NCI-H510A (cell line): Measurements from ENCODE around the gene TPI1.
"Not testable (repeated sequence)": the region's sequence is repeated elsewhere in the genome, so short reads cannot be mapped to it uniquely, and the experiment has no call there.

Source experiments
- DNase-seq: peaks from one replicate; lab custom pipeline; 2025; lab: John Stamatoyannopoulos, UW

TPI1 gene

GRCh38 chr12:6847676-6848075, 19.7 kb upstream of the TPI1 start:
- no peak for DNase-seq

DNA sequence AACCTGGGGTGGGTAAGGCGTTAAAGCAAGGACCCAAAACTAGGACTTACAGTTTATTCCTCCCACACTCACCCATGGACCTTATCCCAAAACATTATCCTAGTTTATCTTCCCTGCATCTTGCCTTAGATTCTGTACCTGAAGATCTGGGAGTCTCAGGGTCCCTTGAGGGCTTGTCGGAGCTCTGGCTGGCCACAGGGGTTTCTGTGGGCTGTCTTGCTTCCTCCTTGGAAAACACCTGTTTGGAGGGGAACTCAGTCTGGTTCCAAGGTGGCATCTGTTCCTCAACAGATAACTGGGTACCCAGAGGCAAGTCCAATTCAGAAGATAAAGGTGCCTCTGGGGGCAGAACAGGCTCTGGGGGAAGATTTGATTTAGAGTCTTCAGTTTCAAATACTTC, 17.9 kb upstream of the TPI1 start:
- DNase-seq: no peak

GRCh38 chr12:6849976-6850560, 17.3 kb upstream of the TPI1 start:
- DNase-seq: no peak

GRCh38 chr12:6850796-6851152, 16.6 kb upstream of the TPI1 start:
- DNase-seq: no peak

DNA sequence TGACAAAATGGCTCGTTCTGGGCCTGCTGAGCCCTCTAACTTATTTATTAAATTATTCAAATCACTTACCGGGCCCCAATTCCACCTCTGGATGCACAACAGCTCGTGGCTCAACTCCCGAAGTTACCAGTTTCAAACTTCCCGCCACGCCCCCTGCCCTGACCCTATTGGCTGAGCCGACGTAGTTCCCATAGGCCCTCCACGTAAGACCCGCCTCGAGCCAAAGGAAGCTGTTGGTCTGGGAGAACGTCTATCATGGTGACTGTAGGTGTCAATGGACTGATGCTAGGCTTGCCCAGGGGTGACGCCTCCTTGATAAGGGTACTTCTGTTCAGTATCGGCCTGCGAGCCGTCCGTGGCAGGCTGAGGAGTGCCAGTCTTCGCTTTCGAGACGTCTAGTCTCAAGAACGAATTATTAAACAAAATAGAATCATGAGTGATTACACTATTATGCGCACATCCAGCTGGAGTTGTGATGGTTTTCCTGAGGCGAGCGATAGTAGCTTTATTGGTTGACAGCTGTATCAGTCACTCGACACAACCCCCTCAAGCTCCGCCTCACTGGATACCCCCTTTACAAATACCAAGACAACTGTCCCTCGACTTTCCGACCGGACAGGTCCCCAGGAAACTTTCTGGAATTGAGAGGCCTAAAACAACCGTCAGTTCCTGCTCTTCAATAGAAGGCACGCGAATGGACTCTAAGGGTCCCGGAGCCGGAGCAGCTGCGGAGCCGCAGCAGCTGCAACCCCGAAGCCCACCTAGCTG, 16.0 kb upstream of the TPI1 start, which contains the start of gene CDCA3:
TSS of gene CDCA3 (minus strand) at position 134 of the 768 bp plus-strand sequence. CDS start 334 bp downstream, outside the sequence.
- DNase-seq: peak; percentile 81

- DNase-seq: peak; percentile 95
These were observed 15.2 kb upstream of the TPI1 start, which contains the start of gene USP5 for GRCh38 chr12:6851921-6852650. TSS of gene USP5 (plus strand) at chr12:6852150. CDS start at chr12:6852180, 30 bp downstream.

GRCh38 chr12:6852651-6853354, 14.5 kb upstream of the TPI1 start:
- no peak for DNase-seq

GRCh38 chr12:6853626-6854025, 13.7 kb upstream of the TPI1 start:
- no peak for DNase-seq

GRCh38 chr12:6854036-6854435, 13.3 kb upstream of the TPI1 start:
- no peak for DNase-seq

GRCh38 chr12:6855322-6855721, 12.0 kb upstream of the TPI1 start:
- no peak for DNase-seq

DNA sequence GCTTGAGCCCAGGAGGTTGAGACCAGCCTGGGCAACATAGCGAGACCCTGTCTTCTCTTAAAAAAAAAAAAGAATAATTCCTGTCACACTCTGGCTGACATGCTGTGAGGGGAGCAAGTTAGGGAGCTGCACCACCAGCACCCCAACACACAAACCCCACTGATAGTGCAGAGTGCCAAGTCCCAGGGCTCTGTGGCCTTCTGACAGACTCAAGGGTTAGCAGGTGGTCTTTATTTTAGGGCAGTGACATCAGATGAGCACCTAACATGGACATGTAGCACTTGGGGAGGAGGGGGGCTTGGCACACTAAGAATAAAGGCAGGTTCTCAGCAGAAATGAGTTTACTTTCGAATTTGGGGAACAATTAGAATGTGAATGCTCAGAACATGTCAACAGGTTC, 8.5 kb upstream of the TPI1 start:
- DNase-seq: no peak

- DNase-seq: no peak
These were observed 7.2 kb upstream of the TPI1 start for GRCh38 chr12:6860116-6860515.

DNA sequence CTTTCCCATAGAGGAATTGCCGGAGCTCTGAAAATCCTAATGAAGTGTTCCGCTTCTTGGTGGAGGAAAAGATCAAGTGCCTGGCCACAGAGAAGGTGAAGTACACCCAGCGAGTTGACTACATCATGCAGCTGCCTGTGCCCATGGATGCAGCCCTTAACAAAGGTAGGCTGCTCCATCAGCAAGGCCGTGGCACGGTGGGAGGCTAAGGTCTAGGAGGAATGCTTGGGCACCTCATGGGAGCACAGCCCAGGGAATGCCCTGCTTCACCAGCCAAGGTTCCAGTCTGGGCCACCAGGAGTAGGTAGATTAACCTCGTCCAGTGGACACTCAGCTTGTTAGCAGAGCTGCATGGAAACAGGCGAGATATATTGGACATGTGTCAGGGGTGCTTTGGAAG, 6.4 kb upstream of the TPI1 start:
- DNase-seq: no peak

DNA sequence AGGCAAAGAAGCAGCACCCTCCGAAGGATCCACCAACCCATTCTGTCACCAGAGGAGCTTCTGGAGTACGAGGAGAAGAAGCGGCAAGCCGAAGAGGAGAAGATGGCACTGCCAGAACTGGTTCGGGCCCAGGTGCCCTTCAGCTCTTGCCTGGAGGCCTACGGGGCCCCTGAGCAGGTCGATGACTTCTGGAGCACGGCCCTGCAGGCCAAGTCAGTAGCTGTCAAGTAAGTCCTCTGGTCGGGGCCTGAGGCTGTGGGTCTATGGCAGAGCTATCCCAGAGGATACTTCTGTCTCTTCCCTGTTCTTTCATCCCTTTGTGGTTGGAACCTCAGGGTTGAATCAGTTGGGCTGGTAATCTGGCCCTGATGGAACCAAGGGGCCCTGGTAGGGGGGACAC, 5.9 kb upstream of the TPI1 start:
- DNase-seq: no peak

GRCh38 chr12:6863033-6863432, 4.3 kb upstream of the TPI1 start:
- DNase-seq: no peak

DNA sequence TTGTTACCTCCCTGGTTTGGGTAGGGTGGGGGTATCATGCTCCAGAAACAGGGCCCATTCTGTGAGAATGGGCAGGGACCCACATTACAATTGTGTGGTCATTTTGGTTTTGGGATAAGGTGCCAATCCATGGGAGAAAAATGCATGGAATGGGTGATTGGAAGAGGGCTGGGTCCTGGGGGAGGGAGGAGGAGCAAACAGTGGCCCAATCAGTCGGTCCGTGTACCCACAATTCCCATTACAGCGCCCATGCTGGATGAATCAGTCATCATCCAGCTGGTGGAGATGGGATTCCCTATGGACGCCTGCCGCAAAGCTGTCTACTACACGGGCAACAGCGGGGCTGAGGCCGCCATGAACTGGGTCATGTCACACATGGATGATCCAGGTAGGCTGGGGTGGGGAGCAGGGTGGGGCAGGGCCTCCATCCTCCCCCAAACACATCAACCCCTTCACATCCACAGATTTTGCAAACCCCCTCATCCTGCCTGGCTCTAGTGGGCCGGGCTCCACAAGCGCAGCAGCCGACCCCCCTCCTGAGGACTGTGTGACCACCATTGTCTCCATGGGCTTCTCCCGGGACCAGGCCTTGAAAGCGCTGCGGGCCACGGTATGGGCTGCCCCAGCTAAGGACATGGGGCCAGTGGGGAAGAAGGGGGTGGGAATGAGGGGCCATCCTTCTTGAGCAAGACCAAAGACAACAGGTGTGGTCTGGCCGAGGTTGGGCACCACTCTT, 3.6 kb upstream of the TPI1 start:
- DNase-seq: no peak

- DNase-seq: not testable (repeated sequence)
These were observed 2.0 kb upstream of the TPI1 start for GRCh38 chr12:6865307-6865706.

- no peak for DNase-seq
These were observed 990 bp upstream of the TPI1 start for GRCh38 chr12:6866163-6866919.

GRCh38 chr12:6866920-6867412, 365 bp upstream of the TPI1 start:
- DNase-seq: peak; percentile 27

DNA sequence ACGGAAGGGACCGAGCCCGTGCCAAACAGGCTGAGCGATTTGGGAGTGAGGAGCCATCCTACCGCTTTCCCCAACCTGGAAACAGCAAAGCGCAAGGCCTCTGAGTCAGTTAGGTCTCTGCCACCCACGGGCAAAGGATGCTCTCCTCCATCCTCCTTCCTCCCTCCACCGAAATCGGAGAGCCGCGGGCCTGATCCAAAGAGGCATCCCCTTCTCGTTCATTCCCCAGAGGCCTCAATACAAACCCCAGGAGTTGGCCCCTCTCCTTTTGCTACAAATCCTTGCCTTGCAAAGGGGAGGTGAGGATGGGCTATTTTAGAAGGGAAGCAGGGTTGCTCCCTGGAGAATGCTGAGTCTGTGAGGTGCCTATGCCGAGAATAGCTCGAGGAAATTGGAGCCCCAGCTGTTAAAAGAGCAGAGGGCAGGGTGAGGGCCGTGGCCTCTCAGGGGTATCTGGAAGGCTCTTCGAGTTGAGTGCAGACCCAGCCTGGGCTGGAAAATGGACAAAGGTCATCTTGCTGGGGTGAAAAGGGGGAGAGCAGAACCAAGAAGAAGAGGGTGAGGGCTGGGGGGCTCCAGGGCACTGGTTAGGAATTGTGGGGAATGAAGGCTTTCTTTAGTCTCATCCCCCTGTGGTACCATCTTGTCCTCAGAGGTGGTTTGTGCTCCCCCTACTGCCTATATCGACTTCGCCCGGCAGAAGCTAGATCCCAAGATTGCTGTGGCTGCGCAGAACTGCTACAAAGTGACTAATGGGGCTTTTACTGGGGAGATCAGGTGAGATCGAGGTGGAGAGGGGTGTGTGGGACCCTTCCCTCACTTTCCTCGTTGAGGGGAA, 1.1 kb downstream of the TPI1 start:
- no peak for DNase-seq
